Natural killer cell (primary cell): ENCODE measurements around the gene BBS9. TPM values are rescaled to one million over a fixed set of nuclear protein-coding genes. Genes with fewer than 3 reads are reported as not detected.

ENCODE experiments used
- ATAC-seq, 3 donors: fragments of 150-1000 bp in 2 of 3; fragments of 200-7000 bp in 1 of 3; cut with Tn5 transposase; 1 replicate in 1 of 3; 2 replicates in 2 of 3; pipeline ENCODE4 v1.10.0; 2021; ENCODE audit warnings: mild to moderate bottlenecking in 2 of 3, moderate library complexity in 2 of 3
- DNase-seq, 2 donors: peaks; one replicate each; pipeline versions ENCODE4 v3.0.0 to v3.0.0-alpha.2; 2013 to 2021; ENCODE audit warnings: mixed read lengths in 1 of 2
- H3K27ac ChIP-seq: one replicate; pipeline ENCODE4 v1.5.1; 2013; ENCODE audit warnings: mild to moderate bottlenecking, low read length
- H3K27me3 ChIP-seq: one replicate; pipeline ENCODE4 v1.6.1; 2013; ENCODE audit warnings: low read length; ENCODE audit not compliant: control insufficient read depth, insufficient read depth
- H3K36me3 ChIP-seq: one replicate; pipeline ENCODE4 v1.6.1; 2013; ENCODE audit warnings: low read length; ENCODE audit not compliant: control insufficient read depth, insufficient read depth
- H3K4me1 ChIP-seq: one replicate; pipeline ENCODE4 v1.6.1; 2013; ENCODE audit warnings: low read length; ENCODE audit not compliant: control insufficient read depth, insufficient read depth
- H3K4me3 ChIP-seq: one replicate; pipeline ENCODE4 v1.5.1; 2013; ENCODE audit warnings: low read length
- H3K9me3 ChIP-seq: one replicate; pipeline ENCODE4 v1.6.1; 2013; ENCODE audit warnings: low read length; ENCODE audit not compliant: control insufficient read depth, insufficient read depth
- H3K27ac Mint-ChIP-seq, 2 donors: one replicate each; pipeline ENCODE4 v1.8.0; 2022; ENCODE audit warnings: mild to moderate bottlenecking in 2 of 2, mixed read lengths in 2 of 2, moderate library complexity in 1 of 2
- H3K27me3 Mint-ChIP-seq, 2 donors: one replicate each; pipeline ENCODE4 v1.8.0; 2022; ENCODE audit warnings: low read depth in 2 of 2, mixed read lengths in 2 of 2
- H3K36me3 Mint-ChIP-seq: one replicate; pipeline ENCODE4 v1.8.0; 2022; ENCODE audit warnings: mixed read lengths
- H3K4me1 Mint-ChIP-seq, 2 donors: one replicate each; pipeline ENCODE4 v1.8.0; 2022; ENCODE audit warnings: mixed read lengths in 2 of 2
- H3K4me3 Mint-ChIP-seq: one replicate; pipeline ENCODE4 v1.8.0; 2022; ENCODE audit warnings: mild to moderate bottlenecking, moderate library complexity, mixed read lengths
- H3K9me3 Mint-ChIP-seq, 2 donors: one replicate each; pipeline ENCODE4 v1.8.0; 2022; ENCODE audit warnings: mixed read lengths in 2 of 2
- WGBS: methylation state at CpG from one replicate; pipeline ENCODE4 v1.1.7; 2013; ENCODE audit warnings: missing lambda C conversion rate; ENCODE audit not compliant: insufficient coverage; 5-methylcytosine and 5-hydroxymethylcytosine counted together
- intact Hi-C: fragments of 100-400 bp; cut with micrococcal nuclease; formaldehyde crosslinking; loops from one replicate; pipeline ENCODE4 v1.14.2; 2022
- total RNA-seq, 4 donors: library from RNA; stranded (reverse); fragments of 120-200 nt in 1 of 4; gene quantifications; one replicate each; pipeline versions ENCODE4 v1.2.3 to v1.2.4, GENCODE V29; 2013 to 2022
- TF ChIP-seq, protein P1 (sequence below): fragments of 200-600 bp; IDR thresholded peaks from one replicate; pipeline ENCODE4 v1.8.0; 2022; ENCODE audit warnings: antibody characterized with exemption

Gene BBS9
- total RNA-seq, 3 donors from 2014 or later (not counting 1 experiment from before 2014, with no cell fraction given): 25.1 to 34.6 (median 34.4) TPM

DNA sequence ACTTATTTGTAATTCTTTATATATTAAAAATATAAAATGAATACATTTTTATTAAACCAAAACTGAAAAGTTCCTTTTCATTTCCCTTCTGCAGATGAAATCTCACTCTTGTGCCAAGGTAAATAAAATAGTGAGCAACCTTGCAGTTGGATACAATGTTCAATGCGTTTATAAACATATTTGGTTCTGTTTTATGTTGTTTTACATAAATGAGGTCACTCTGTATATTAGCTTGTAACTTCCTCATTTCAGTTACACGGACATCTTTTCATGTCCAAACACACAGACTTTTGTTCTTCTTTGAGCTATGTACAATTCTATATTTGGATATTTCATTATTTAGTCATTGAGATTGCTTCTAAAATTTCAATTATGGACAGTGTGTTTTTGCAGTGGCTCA, 107.7 kb downstream of the BBS9 start:
- WGBS: no CpG with 5 or more reads among the region's 2 CpGs
- H3K27ac ChIP-seq: no peak overlapping the region
- H3K9me3 ChIP-seq: no peaks in the 10 kb centered on the region
- DNase-seq (no peak), ATAC-seq (no peak)
- intact Hi-C loops: no loop called here
- Mint-ChIP-seq H3K27ac (no peak overlapping the region), H3K36me3 (no peaks in the 10 kb centered on the region), H3K9me3 (no peaks in the 10 kb centered on the region), H3K4me1 (peaks cover 4 to 13% of the 10 kb centered on the region in 2 donors), H3K27me3 (no peaks in the 10 kb centered on the region), H3K4me3 (no peak overlapping the region)
- H3K4me3 ChIP-seq: no peak overlapping the region
- H3K4me1 ChIP-seq: no peaks in the 10 kb centered on the region
- no peaks in the 10 kb centered on the region for H3K36me3 ChIP-seq
- no peaks in the 10 kb centered on the region for H3K27me3 ChIP-seq
- TF ChIP-seq, protein P1, sequence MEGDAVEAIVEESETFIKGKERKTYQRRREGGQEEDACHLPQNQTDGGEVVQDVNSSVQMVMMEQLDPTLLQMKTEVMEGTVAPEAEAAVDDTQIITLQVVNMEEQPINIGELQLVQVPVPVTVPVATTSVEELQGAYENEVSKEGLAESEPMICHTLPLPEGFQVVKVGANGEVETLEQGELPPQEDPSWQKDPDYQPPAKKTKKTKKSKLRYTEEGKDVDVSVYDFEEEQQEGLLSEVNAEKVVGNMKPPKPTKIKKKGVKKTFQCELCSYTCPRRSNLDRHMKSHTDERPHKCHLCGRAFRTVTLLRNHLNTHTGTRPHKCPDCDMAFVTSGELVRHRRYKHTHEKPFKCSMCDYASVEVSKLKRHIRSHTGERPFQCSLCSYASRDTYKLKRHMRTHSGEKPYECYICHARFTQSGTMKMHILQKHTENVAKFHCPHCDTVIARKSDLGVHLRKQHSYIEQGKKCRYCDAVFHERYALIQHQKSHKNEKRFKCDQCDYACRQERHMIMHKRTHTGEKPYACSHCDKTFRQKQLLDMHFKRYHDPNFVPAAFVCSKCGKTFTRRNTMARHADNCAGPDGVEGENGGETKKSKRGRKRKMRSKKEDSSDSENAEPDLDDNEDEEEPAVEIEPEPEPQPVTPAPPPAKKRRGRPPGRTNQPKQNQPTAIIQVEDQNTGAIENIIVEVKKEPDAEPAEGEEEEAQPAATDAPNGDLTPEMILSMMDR: no peak

DNA sequence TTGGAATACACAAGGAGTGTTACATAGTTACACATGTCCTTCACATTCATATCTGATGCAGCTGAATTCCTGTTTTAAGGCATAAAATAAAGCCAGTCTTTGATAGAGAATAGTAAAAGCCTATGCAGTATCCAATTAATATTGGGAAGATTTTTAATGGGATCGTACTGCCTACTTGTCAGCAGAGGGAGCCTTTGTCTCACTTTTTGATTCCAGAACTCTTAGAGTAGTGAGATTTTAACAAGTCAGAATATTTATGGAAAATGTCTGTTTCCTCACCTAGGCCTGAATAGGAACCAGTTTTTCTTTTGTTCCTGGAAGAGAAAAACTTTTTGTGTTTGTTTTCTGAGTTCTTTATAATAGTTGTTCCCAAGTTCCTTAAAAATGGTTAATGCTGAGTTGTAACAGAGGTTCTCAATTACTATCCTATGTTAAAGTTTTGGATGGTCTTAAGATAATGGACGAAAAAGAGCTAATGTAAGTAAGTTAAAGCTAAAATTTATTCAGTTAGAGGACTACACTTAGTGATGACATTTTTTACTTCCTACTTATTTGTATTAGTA, 114.0 kb downstream of the BBS9 start:
- WGBS: 6% methylated on average over 1 of the region's 2 CpGs
- no peak overlapping the region for H3K4me3 Mint-ChIP-seq
- H3K9me3 Mint-ChIP-seq: no peaks in the 10 kb centered on the region
- H3K4me1 Mint-ChIP-seq: no peaks in the 10 kb centered on the region
- H3K27ac Mint-ChIP-seq: no peak overlapping the region
- no peaks in the 10 kb centered on the region for H3K27me3 Mint-ChIP-seq
- Histone ChIP-seq H3K4me3 (no peak overlapping the region), H3K27ac (no peak overlapping the region), H3K4me1 (no peaks in the 10 kb centered on the region), H3K36me3 (no peaks in the 10 kb centered on the region), H3K27me3 (no peaks in the 10 kb centered on the region), H3K9me3 (no peaks in the 10 kb centered on the region)
- TF ChIP-seq, protein P1: no peak
- no peaks in the 10 kb centered on the region for H3K36me3 Mint-ChIP-seq
- intact Hi-C loops: loop anchor here (2.0 kb wide), 1 partner anchor 689 kb away; no protein-coding TSS in a partner anchor
- ATAC-seq (no peak), DNase-seq (peak in 1 of 2 donors; percentile 21)

GRCh38 chr7:33248671-33249070, 119.3 kb downstream of the BBS9 start:
- no peak overlapping the region for H3K27ac ChIP-seq
- 94% methylated on average over 4 of the region's 4 CpGs for WGBS
- intact Hi-C loops: no loop called here
- no peaks in the 10 kb centered on the region for H3K36me3 Mint-ChIP-seq
- H3K27me3 Mint-ChIP-seq: no peaks in the 10 kb centered on the region
- H3K4me1 ChIP-seq: no peaks in the 10 kb centered on the region
- H3K4me3 Mint-ChIP-seq: no peak overlapping the region
- H3K27ac Mint-ChIP-seq: no peak overlapping the region
- peaks cover 0 to 4% of the 10 kb centered on the region in 2 donors for H3K9me3 Mint-ChIP-seq
- TF ChIP-seq, protein P1: no peak
- no peaks in the 10 kb centered on the region for H3K27me3 ChIP-seq
- no peaks in the 10 kb centered on the region for H3K36me3 ChIP-seq
- H3K4me1 Mint-ChIP-seq: peaks cover 0 to 5% of the 10 kb centered on the region in 2 donors
- DNase-seq (no peak), ATAC-seq (no peak)
- H3K9me3 ChIP-seq: peaks cover 2% of the 10 kb centered on the region
- H3K4me3 ChIP-seq: no peak overlapping the region

- Histone ChIP-seq H3K9me3 (peaks cover 2% of the 10 kb centered on the region), H3K27ac (no peak overlapping the region), H3K4me3 (no peak overlapping the region), H3K27me3 (no peaks in the 10 kb centered on the region), H3K36me3 (no peaks in the 10 kb centered on the region), H3K4me1 (no peaks in the 10 kb centered on the region)
- intact Hi-C loops: no loop called here
- no peaks in the 10 kb centered on the region for H3K27me3 Mint-ChIP-seq
- DNase-seq (no peak), ATAC-seq (no peak)
- no peaks in the 10 kb centered on the region for H3K36me3 Mint-ChIP-seq
- H3K4me1 Mint-ChIP-seq: peaks cover 0 to 5% of the 10 kb centered on the region in 2 donors
- peaks cover 0 to 4% of the 10 kb centered on the region in 2 donors for H3K9me3 Mint-ChIP-seq
- TF ChIP-seq, protein P1: no peak
- H3K27ac Mint-ChIP-seq: no peak overlapping the region
- H3K4me3 Mint-ChIP-seq: no peak overlapping the region
Measured at GRCh38 chr7:33250421-33250871, 121.1 kb downstream of the BBS9 start.
